IMR-90 (cell line): ENCODE data around the gene SUSD1. TPM values are rescaled to one million over a fixed set of nuclear protein-coding genes. Genes with fewer than 3 reads are reported as not detected.

ENCODE experiments used
- ATAC-seq: fragments of 200-7000 bp; cut with Tn5 transposase; 2 replicates; pipeline ENCODE4 v1.9.1; 2020; ENCODE audit warnings: low read depth, mild to moderate bottlenecking, moderate library complexity
- BruUV-seq: library from RNA; stranded (reverse); fragments of 400-500 nt; replicated peaks from 2 replicates; lab custom pipeline; 2021; lab: Mats Ljungman, UMichigan
- CTCF ChIA-PET: fragments of 300-600 bp; formaldehyde crosslinking; extraction: SDS; loops from one replicate; lab custom pipeline; 2021; ENCODE audit warnings: antibody characterized with exemption; lab: Yijun Ruan, JAX
- POLR2A ChIA-PET: fragments of 300-600 bp; sonication (Branson Sonifier 250); formaldehyde crosslinking; loops from one replicate; lab custom pipeline; 2022; ENCODE audit warnings: antibody characterized with exemption; ENCODE audit not compliant: unreplicated experiment; lab: Charles Lee
- DNase-seq: peaks from one replicate; pipeline ENCODE4 v3.0.0; 2013
- H2AFZ ChIP-seq: replicated peaks from 2 replicates; pipeline ENCODE3; 2013; ENCODE audit warnings: low read length, mild to moderate bottlenecking; ENCODE audit not compliant: poor library complexity
- H2AK5ac ChIP-seq: 2 replicates; pipeline ENCODE4 v1.6.1; 2013; ENCODE audit warnings: low read depth, low read length, inconsistent platforms
- H2AK9ac ChIP-seq: replicated peaks from 2 replicates; pipeline ENCODE3; 2013; ENCODE audit warnings: mild to moderate bottlenecking, low read depth, low read length, moderate library complexity; ENCODE audit not compliant: poor library complexity
- H2BK120ac ChIP-seq: 2 replicates; pipeline ENCODE4 v1.6.1; 2013; ENCODE audit warnings: low read depth, low read length, inconsistent platforms
- H2BK15ac ChIP-seq: 3 replicates; pipeline ENCODE4 v1.6.1; 2013; ENCODE audit warnings: low read depth, low read length, inconsistent platforms
- H2BK20ac ChIP-seq: 2 replicates; pipeline ENCODE4 v1.6.1; 2013; ENCODE audit warnings: low read depth, mild to moderate bottlenecking, inconsistent platforms, low read length, moderate library complexity
- H2BK5ac ChIP-seq: 2 replicates; pipeline ENCODE4 v1.6.1; 2013; ENCODE audit warnings: mild to moderate bottlenecking, low read depth, low read length, inconsistent platforms; ENCODE audit not compliant: poor library complexity, severe bottlenecking
- H3K14ac ChIP-seq: replicated peaks from 2 replicates; pipeline ENCODE4 v1.6.1; 2013; ENCODE audit warnings: low read depth, low read length, inconsistent platforms
- H3K18ac ChIP-seq: 2 replicates; pipeline ENCODE4 v1.6.1; 2013; ENCODE audit warnings: low read depth, low read length, control low read depth
- H3K23ac ChIP-seq: 2 replicates; pipeline ENCODE4 v1.6.1; 2013; ENCODE audit warnings: low read depth, low read length, inconsistent platforms
- H3K27ac ChIP-seq: 2 replicates; pipeline ENCODE4 v1.5.1; 2013; ENCODE audit warnings: mild to moderate bottlenecking, control low read depth, low read length; ENCODE audit not compliant: insufficient read depth
- H3K27me3 ChIP-seq: 2 replicates; pipeline ENCODE4 v1.6.1; 2013; ENCODE audit warnings: low read length; ENCODE audit not compliant: control insufficient read depth, insufficient read depth
- H3K36me3 ChIP-seq: 2 replicates; pipeline ENCODE4 v1.6.1; 2013; ENCODE audit warnings: low read length, mixed read lengths; ENCODE audit not compliant: control insufficient read depth, insufficient read depth
- H3K4ac ChIP-seq: 2 replicates; pipeline ENCODE4 v1.6.1; 2013; ENCODE audit warnings: low read depth, low read length, inconsistent platforms
- H3K4me1 ChIP-seq: 2 replicates; pipeline ENCODE4 v1.6.1; 2013; ENCODE audit warnings: low read length, mixed read lengths; ENCODE audit not compliant: control insufficient read depth, insufficient read depth
- H3K4me2 ChIP-seq: 2 replicates; pipeline ENCODE4 v1.6.1; 2013; ENCODE audit warnings: low read depth, mild to moderate bottlenecking, control low read depth, low read length, moderate library complexity
- H3K4me3 ChIP-seq: 2 replicates; pipeline ENCODE4 v1.5.1; 2013; ENCODE audit warnings: low read depth, mild to moderate bottlenecking, control low read depth, low read length, moderate library complexity; ENCODE audit not compliant: insufficient read depth
- H3K56ac ChIP-seq: 2 replicates; pipeline ENCODE4 v1.6.1; 2013; ENCODE audit warnings: low read length, inconsistent platforms; ENCODE audit not compliant: insufficient read depth; ENCODE audit errors: extremely low read depth
- H3K79me1 ChIP-seq, 2 experiments: 2 replicates each; pipeline ENCODE4 v1.6.1; 2013; ENCODE audit warnings: low read length in 2 of 2, inconsistent platforms in 1 of 2, low read depth in 1 of 2
- H3K9ac ChIP-seq: 2 replicates; pipeline ENCODE4 v1.6.1; 2013; ENCODE audit warnings: low read depth, low read length, control low read depth
- H3K9me1 ChIP-seq: 2 replicates; pipeline ENCODE4 v1.6.1; 2013; ENCODE audit warnings: low read length, inconsistent platforms; ENCODE audit not compliant: insufficient read depth
- H3K9me3 ChIP-seq: 2 replicates; pipeline ENCODE4 v1.6.1; 2013; ENCODE audit warnings: low read length; ENCODE audit not compliant: control insufficient read depth, insufficient read depth
- H4K20me1 ChIP-seq: 2 replicates; pipeline ENCODE4 v1.6.1; 2013; ENCODE audit warnings: low read length, inconsistent platforms; ENCODE audit not compliant: insufficient read depth
- H4K5ac ChIP-seq: 2 replicates; pipeline ENCODE4 v1.6.1; 2013; ENCODE audit warnings: mild to moderate bottlenecking, low read depth, low read length, control low read depth
- H4K8ac ChIP-seq, 2 experiments: 2 replicates each; pipeline ENCODE4 v1.6.1; 2013; ENCODE audit warnings: low read depth in 2 of 2, low read length in 2 of 2, control low read depth in 1 of 2, inconsistent platforms in 1 of 2
- H4K91ac ChIP-seq: 2 replicates; pipeline ENCODE4 v1.6.1; 2013; ENCODE audit warnings: low read depth, low read length, inconsistent platforms; ENCODE audit not compliant: insufficient read depth
- CEBPB ChIP-seq: IDR thresholded peaks from 2 replicates; pipeline ENCODE4 v1.6.1; 2012; ENCODE audit warnings: low read depth, low read length, improper control_type of control experiment
- CTCF ChIP-seq: conservative IDR thresholded peaks from 2 replicates; pipeline ENCODE4 v1.5.1; 2012; ENCODE audit warnings: mild to moderate bottlenecking, low read depth, low read length, improper control_type of control experiment
- ELK1 ChIP-seq: fragments of 150-350 bp; IDR thresholded peaks from 2 replicates; pipeline ENCODE4 v1.6.1; 2016; ENCODE audit warnings: low read depth, mild to moderate bottlenecking, low read length, moderate library complexity, borderline replicate concordance
- FOS ChIP-seq: fragments of 150-350 bp; IDR thresholded peaks from 2 replicates; pipeline ENCODE4 v1.6.1; 2016; ENCODE audit warnings: low read depth, low read length
- MAFK ChIP-seq: IDR thresholded peaks from 2 replicates; pipeline ENCODE4 v1.6.1; 2012; ENCODE audit warnings: low read depth, low read length, improper control_type of control experiment
- MAZ ChIP-seq: IDR thresholded peaks from 2 replicates; pipeline ENCODE4 v1.6.1; 2012; ENCODE audit warnings: low read depth, mild to moderate bottlenecking, low read length, improper control_type of control experiment, moderate library complexity, borderline replicate concordance
- NFE2L2 ChIP-seq: fragments of 150-350 bp; IDR thresholded peaks from 2 replicates; pipeline ENCODE4 v1.6.1; 2016; ENCODE audit warnings: low read depth, mild to moderate bottlenecking, low read length
- POLR2A ChIP-seq: IDR thresholded peaks from 2 replicates; pipeline ENCODE4 v1.6.1; 2012; ENCODE audit warnings: mild to moderate bottlenecking, low read depth, low read length
- RCOR1 ChIP-seq: IDR thresholded peaks from 2 replicates; pipeline ENCODE4 v1.6.1; 2012; ENCODE audit warnings: mild to moderate bottlenecking, low read length, improper control_type of control experiment; ENCODE audit not compliant: insufficient replicate concordance
- RFX5 ChIP-seq: IDR thresholded peaks from 2 replicates; pipeline ENCODE4 v1.8.0; 2012; ENCODE audit warnings: low read depth, mild to moderate bottlenecking, low read length, moderate library complexity
- WGBS, 2 experiments: methylation state at CpG; one replicate each; pipeline versions ENCODE4 v1.1.5 to v1.1.7; 2013; ENCODE audit warnings: missing lambda C conversion rate in 2 of 2; ENCODE audit not compliant: insufficient read length in 1 of 2; ENCODE audit errors: extremely low coverage in 2 of 2; 5-methylcytosine and 5-hydroxymethylcytosine counted together
- dilution Hi-C: fragments of 300-500 bp; cut with HindIII; formaldehyde crosslinking; loops from one replicate; pipeline ENCODE4 v1.14.3; 2018; ENCODE audit warnings: low sequenced_read_pairs; ENCODE audit not compliant: unreplicated experiment
- in situ Hi-C: fragments of 300-500 bp; cut with MboI; formaldehyde crosslinking; loops from 3 replicates; pipeline ENCODE4 v1.14.3; 2019; ENCODE audit warnings: low sequenced_read_pairs, inconsistent platforms, mixed read lengths
- intact Hi-C: fragments of 100-400 bp; cut with micrococcal nuclease; formaldehyde crosslinking; loops from 2 replicates; pipeline ENCODE4 v1.10.0; 2022
- polyA plus RNA-seq, 3 experiments: library from polyadenylated mRNA; depleted of rRNA; stranded (reverse); fragments of >200 nt; gene quantifications; 2 replicates each; pipeline ENCODE4 v1.2.3, GENCODE V29; 2012; ENCODE audit warnings: low replicate concordance in 1 of 3
- total RNA-seq: library from RNA; depleted of rRNA; stranded (reverse); fragments of >200 nt; gene quantifications from 2 replicates; pipeline ENCODE4 v1.2.3, GENCODE V29; 2012

Gene SUSD1
- total and polyA plus RNA-seq, 2 of the 4 experiments (the other 2 are of a cell fraction) = 4.0 to 4.7 TPM

GRCh38 chr9:112186695-112187094 is 11.6 kb upstream of the SUSD1 start:
- Histone ChIP-seq H3K9me3 (no peaks in the 10 kb centered on the region), H3K4ac (no peak overlapping the region), H3K27me3 (no peaks in the 10 kb centered on the region), H3K4me2 (no peak overlapping the region), H2BK15ac (no peak overlapping the region), H3K79me1 (no peaks in the 10 kb centered on the region), H4K8ac (no peak overlapping the region), H2BK20ac (no peak overlapping the region), H2BK5ac (no peak overlapping the region), H2AFZ (no peak overlapping the region), H3K9ac (no peak overlapping the region), H4K20me1 (no peaks in the 10 kb centered on the region), H3K9me1 (no peaks in the 10 kb centered on the region), H2AK9ac (no peak overlapping the region), H4K5ac (no peak overlapping the region), H4K91ac (no peak overlapping the region), H3K27ac (no peak overlapping the region), H2BK120ac (no peak overlapping the region), H3K14ac (no peak overlapping the region), H3K36me3 (no peaks in the 10 kb centered on the region), H3K4me3 (no peak overlapping the region), H3K4me1 (no peaks in the 10 kb centered on the region), H2AK5ac (no peak overlapping the region), H3K18ac (no peak overlapping the region), H3K56ac (no peak overlapping the region), H3K23ac (no peak overlapping the region)
- dilution Hi-C loops = no loop called here
- ChIA-PET CTCF (no interaction called here), POLR2A (no interaction called here)
- no peak for ATAC-seq
- TF ChIP-seq MAFK (no peak), RFX5 (no peak), CEBPB (no peak), NFE2L2 (no peak), POLR2A (no peak), FOS (no peak), CTCF (no peak), ELK1 (no peak), RCOR1 (no peak), MAZ (no peak)
- 93% methylated on average over 3 of the region's 4 CpGs; no CpG with 5 or more reads in 1 of the 2 experiments for WGBS, 2 experiments
- in situ Hi-C loops = no loop called here
- no peak for DNase-seq
- intact Hi-C loops = loop anchor here (10.0 kb wide), 1 partner anchor 82 kb away; no protein-coding TSS in a partner anchor
- BruUV-seq = no TSS peak
